ENCODE measurements around the gene TBC1D10B.

- TF ChIP-seq CTCF (conservative IDR thresholded peaks at IDR 0.05; ENCODE audit: low read depth, low read length) (no peak), EZH2 (IDR thresholded peaks at IDR 0.05; ENCODE audit: low read length, unreplicated experiment) (no peak)
These were observed 2.8 kb downstream of the TBC1D10B start for GRCh38 chr16:30367349-30368009.

Measured in PC-3 (cell line).